Left cardiac atrium (tissue), 4 donors: Measurements from ENCODE around the gene TMEM63A. TPM values are rescaled to one million over a fixed set of nuclear protein-coding genes. Genes with fewer than 3 reads are reported as not detected.
A peak's percentile ranks its signal among the peaks of the same experiment; 100 is the strongest.
"Not testable (repeated sequence)": the region's sequence is repeated elsewhere in the genome, so short reads cannot be mapped to it uniquely, and the experiment has no call there.

ENCODE experiments used
- ATAC-seq, 2 donors: fragments of 200-7000 bp; cut with Tn5 transposase; one replicate each; pipeline ENCODE4 v1.9.1; 2020; ENCODE audit warnings: mild to moderate bottlenecking in 2 of 2, moderate library complexity in 2 of 2
- DNase-seq: peaks from one replicate; pipeline ENCODE4 v3.0.0-alpha.2; 2020
- intact Hi-C, 2 donors: fragments of 100-400 bp; cut with DNase I; formaldehyde crosslinking; loops; one replicate each; pipeline versions ENCODE4 v1.14.1 to v1.15.1; 2022 to 2023
- total RNA-seq, 2 donors: library from RNA; stranded (reverse); fragmentation: NEBNext Ultra II Directional; extraction: Animal tissue kit (Norgen Biotek cat#: 25700); gene quantifications; one replicate each; pipeline ENCODE4 v1.2.1, GENCODE V29; 2021
- donor health status: DM: no; HTN: yes; CAD: no.
- donor health status: DM: no; HTN: yes; CAD: no; lungs with severe emphysema.
- donor health status: DM: yes; HTN: yes; CAD: no.
- donor health status: Dilated cardiomyopathy.

TMEM63A gene
- total RNA-seq, 2 donors from 2014 or later: 33.2 to 37.1 TPM

DNA sequence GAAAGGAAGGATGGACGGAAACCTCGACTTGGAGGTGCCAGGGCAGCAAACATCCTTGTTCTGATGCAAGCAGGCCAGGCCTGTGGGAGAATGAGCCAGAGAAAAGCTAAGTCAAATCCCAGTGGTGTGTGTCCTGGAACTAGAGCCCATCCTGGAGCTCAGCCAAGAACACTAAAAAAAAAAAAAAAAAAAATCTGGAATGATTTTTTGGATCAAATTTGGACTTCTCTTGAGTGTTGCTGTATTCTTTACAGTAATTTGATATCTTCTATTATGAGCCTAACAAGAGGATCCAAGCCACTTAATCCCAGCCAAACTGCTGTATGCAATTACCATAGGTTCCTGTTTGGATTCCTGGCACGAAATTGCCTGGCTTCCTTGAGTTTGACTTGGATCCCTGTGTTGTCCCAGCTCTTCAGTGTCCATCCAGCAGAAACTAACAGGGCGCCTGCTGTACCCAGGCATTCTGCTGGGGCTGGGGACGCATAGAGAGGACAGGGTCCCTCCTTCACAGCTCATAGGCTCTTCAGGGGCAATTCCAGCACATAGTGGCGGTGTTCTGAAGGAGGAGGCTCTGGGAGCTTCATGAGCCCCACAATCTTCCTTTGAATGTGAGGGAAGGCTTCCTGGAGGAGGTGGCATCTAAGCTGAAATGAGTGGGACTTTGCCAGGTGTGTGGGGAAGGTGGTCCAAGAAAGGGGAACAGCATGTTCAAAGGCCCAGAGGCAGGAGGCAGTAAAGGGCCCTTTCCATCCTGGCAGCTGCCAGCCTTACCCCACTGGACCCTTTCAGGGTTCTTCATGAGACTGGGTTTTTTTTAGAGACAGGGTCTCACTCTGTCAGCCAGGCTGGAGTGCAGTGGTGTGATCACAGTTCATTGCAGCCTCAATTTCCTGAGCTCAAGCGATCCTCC, 47.5 kb downstream of the TMEM63A start:
- intact Hi-C loops: no loop called here
- ATAC-seq (peak; percentile 86 to 93), DNase-seq (peak; percentile 74)

DNA sequence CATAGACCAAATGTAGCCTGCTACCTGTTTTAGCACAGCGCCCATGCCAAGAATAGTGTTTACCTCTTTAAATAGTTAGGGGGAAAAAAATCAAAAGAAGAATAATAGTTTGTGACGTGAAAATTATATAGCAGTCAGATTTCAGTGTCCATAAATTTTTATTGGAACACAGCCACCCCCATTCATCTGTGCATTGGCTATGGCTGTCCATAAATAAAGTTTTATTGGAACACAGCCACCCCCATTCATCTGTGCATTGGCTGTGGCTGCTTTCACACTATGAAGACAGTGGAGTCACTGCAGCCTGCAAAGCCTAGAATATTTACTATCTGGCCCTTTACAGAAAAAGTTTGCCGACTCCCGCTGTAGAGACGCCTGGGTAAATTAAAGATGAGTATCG, 51.3 kb downstream of the TMEM63A start:
- intact Hi-C loops: no loop called here
- ATAC-seq (no peak), DNase-seq (no peak)

DNA sequence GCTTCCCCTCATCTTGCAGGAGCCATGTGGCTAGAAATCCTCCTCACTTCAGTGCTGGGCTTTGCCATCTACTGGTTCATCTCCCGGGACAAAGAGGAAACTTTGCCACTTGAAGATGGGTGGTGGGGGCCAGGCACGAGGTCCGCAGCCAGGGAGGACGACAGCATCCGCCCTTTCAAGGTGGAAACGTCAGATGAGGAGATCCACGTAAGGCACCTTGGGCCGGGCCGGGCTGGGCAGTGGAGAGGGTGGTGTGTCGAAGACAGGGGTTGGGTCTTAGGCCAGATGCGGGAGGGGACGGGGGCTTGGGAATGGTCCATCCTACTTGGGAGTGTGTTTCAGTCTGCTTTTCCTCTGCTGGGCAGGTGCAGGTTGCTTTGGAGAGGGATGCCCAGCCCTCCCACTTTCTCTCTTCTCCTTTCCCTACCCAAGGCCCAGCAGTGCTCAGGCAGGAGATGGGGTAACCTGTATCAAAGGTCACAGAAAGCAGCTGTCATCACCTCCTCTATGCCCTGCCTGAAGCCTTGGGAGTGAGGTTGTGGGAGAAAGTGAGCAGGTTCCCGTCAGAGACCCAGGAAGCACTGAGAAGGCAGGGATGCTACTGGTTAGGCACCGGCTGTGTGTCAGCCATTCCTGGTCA, 53.4 kb downstream of the TMEM63A start:
- DNase-seq (no peak), ATAC-seq (no peak)
- intact Hi-C loops: no loop called here

DNA sequence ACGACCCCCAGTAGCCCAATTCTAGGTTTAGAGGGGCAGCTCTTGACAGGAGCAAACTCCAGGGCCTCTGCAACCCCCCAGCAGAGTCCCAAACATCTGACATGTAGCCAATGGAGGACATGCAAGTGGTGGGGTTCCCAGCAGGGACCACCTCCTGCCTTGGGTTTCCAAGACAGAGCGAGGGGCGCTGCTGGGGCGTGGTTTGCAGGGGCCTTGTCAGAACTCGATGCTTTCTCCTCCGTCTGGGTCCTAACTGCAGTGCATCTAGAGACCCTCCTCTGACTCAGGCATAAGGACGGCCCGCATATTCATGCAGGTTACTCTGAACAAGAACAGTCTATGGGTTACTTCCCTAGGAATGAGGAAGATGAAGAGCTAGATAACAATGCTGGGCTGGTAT, 55.1 kb downstream of the TMEM63A start:
- no peak for DNase-seq

DNA sequence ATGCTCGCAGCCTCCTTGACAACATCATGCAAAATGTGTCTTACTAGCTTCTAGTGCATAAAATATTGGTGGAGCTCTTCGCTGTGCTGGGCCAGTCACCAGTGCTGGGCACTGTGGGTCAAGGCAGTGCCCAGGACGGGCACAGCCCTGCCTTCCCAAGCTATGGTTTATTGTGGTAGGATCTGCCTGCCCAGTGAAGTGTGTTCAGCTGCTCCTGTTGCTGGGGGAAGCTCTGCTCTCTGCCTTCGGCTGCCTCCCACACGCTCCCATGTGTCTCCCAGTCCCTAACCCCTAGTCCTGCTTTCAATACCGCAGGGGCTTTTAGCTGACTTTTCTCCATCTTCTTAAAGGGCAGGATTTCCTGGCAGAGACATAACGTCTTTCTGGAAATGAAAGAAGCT, 56.6 kb downstream of the TMEM63A start:
- ATAC-seq (peak; percentile 37 to 68), DNase-seq (no peak)
- intact Hi-C loops: no loop called here

More for the DNA sequence above, 55.1 kb downstream of the TMEM63A start:
- intact Hi-C loops: no loop called here
- ATAC-seq: no peak

DNA sequence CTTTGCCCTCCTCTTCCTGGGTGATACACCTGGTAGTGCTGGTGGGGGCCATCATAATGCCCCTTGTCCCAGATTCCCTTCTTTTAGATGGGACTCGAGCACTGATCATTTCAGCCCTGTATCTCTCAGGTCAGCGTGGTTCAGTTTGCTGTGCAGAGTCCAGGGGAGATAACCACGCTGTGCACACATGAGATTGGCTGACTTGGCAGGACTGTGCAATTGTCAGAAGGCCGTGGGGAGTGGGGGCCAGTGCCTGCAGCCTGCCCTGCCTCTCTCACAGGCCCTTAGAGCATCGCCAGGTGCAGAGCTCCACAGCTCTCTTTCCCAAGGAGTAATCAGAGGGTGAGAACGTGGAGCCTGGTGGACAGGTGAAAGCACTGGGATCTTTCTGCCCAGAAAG, 57.1 kb downstream of the TMEM63A start:
- ATAC-seq (peak in 1 of 2 donors; percentile 39), DNase-seq (no peak)
- intact Hi-C loops: no loop called here

DNA sequence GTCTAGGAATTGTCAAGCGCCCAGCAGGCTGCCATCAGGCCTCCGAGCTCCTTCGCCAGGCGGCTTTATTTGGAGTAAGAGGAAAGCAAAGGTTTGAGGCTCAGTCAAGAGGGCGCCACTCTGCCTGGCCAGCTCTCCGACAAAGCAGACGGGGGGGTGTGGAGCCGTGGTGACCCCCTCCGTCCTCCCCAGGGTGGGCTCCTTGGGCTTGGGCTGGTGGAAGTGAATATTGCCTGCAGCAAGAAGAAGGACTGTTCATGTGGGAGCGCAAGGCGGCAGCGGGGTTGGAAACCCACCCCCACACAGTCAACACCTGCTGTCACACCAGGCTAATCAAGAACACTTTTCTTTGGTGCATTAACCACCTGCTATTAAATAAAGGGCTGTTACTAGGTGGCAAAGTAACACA, 57.6 kb downstream of the TMEM63A start:
- no peak for DNase-seq
- intact Hi-C loops: no loop called here
- ATAC-seq: no peak

DNA sequence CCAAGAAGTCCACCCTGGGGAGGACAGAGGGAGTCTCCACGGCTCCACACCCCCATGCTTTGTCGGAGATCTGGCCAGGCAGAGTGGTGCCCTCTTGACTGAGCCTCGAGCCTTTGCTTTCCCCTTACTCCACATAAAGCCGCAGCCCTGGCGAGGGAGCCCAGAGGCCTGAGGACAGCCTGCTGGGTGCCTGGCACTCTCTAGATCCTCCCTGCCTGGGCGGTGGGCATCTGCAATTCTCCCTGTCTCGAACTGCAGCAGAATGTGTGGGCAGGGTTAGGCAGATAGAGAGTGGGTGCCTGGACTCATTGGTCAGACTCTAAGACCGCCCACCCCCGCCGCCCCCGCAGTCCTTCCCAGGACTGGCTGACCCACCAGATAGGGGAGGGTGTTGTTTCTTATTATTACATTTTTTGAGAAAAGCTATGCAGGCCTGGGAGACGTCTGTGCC, 58.3 kb downstream of the TMEM63A start:
- DNase-seq (no peak), ATAC-seq (no peak)
- intact Hi-C loops: no loop called here

DNA sequence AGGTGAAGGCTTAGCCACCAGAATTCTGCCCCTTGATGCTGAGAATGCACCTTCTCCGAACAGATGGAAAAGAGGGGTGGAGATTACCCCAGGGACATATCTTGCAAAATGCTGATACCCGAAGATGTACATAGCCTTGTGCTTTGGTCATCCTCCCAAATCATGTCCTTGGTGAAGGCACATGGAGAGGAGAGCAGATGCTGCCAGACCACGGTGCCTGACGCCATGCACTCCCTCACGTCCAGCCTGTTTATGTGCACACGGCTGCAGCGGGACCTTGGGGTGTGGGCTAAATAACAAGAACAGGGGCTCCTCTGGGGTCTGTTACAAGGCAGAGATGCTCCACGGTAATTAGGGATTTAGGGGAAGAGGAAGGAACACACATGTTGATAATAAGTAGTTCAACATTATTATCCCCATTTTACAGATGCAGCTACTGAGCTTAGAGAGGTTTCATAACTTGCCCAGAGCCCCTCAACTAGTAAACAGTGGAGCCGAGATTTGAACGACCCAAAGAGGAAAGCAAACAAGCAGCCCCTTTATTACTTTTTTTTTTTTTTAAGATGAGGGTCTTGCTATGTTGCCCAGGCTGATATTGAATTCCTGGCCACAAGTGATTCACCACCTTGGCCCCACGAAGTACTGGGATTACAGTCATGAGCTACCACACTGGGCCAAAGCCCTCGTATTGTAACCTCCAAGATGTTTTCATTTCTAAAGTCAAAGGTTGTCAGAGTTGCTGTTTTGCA, 59.4 kb downstream of the TMEM63A start:
- ATAC-seq: no peak
- no peak for DNase-seq
- intact Hi-C loops: no loop called here

DNA sequence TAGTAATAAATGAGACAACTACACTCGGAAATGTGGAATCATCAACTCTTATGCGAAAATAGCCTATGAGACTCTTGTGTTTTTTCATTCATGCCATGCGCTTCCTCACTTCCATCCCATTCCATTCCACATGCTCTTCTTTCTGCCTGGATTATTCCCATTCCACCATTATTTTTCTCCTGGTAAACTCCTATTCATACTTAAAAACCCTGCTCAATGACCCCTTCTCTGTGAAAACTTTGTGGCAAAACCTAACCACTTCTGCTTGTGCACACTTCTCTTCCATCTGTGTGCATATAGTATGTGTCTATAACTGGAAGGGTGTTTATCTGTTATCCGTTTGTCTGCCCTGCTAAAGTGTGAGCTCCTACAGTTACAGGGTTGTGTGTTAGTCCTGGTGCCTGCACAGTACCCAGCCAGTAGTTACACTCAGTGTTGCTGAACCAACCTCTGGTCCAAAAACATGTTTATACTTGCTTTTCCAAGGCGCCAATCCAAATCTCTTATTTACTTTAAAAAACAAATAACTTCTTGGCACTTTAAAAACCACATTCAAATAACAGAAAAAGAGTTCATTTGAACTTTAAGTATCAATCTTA, 61.6 kb downstream of the TMEM63A start:
- no peak for DNase-seq
- intact Hi-C loops: no loop called here
- ATAC-seq: no peak

DNA sequence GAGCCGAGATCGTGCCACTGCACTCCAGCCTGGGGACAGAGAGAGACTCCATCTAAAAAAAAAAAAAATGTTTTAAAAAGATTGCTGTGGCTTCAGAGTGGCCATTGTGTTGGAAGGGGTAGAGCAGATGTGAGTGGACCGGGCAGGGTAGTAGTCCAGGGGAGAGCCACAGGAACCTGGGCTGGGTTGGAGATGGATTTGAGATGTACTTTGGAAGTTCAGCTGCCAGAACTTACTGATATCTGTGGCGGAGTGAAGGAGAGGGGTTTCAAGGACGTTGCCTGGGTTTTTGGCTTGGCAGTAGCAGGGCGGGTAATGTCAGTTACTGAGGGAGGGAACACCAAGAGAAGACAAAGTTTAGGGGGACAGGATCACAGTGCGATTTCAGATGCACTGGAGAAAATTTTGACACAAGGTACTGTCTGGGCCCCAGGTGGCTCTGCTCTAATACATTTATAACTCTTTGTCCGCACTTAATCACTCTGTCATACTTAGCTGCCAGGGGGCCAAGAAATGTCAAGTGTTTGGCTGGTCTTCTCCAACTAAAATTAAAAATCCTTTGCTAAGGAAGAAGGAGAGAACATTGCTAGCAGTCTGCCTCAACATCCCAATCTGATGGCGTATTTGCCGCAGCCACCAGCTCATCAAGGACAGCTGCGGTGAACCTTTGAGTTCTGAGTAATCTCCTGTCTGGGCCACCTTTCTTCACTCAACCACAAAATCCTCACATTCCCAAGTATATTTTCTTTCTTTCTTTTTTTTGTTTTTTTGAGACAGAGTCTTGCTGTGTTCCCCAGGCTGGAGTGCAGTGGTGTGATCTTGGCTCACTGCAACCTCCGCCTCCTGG, 62.6 kb downstream of the TMEM63A start:
- intact Hi-C loops: no loop called here
- DNase-seq (no peak), ATAC-seq (peak in 1 of 2 donors; percentile 5)

DNA sequence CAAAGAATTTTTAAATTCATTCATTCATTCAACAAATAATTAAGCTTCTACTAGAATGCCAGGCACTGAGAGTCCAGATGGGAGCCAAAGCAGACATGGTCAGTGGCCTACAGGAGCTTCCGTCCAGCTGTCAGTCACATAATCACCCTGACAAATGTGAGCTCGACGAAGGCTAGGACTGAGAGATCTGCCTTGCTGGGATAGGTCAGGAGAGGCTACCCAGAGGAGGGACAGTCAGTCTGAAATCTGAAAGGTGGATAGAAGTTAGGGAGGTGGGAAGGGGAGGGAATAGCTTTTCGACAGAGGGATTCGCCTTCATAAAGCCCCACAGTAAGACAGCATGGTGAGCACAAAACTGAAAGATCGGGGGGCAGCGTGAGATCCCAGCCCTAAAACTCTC, 64.0 kb downstream of the TMEM63A start:
- ATAC-seq: no peak
- intact Hi-C loops: no loop called here

DNA sequence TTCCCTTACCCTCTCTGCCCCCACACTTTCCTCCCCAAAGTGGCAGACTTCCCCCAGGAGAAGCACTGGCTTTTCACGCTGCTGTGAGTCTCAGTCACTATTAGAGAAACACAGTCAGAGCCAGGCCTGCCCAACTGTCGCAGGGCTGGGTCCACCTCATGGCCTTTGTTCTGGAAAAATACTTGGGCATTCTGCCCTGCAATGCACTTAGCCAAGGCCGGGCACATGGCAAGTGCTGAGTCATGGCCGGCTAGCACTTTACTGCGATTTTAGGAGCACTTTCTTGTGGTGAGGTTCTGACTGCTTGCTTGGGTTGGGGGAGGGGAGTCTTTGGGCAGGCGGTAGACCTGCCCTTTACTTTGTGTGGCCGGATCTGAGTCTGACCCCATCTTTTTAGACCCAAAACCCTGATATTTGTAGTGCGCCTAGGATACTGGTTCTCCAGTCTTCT, 64.5 kb downstream of the TMEM63A start:
- DNase-seq: peak; percentile 82
- peak; percentile 73 to 76 for ATAC-seq
- intact Hi-C loops: no loop called here

More for the DNA sequence above, 64.0 kb downstream of the TMEM63A start:
- no peak for DNase-seq

DNA sequence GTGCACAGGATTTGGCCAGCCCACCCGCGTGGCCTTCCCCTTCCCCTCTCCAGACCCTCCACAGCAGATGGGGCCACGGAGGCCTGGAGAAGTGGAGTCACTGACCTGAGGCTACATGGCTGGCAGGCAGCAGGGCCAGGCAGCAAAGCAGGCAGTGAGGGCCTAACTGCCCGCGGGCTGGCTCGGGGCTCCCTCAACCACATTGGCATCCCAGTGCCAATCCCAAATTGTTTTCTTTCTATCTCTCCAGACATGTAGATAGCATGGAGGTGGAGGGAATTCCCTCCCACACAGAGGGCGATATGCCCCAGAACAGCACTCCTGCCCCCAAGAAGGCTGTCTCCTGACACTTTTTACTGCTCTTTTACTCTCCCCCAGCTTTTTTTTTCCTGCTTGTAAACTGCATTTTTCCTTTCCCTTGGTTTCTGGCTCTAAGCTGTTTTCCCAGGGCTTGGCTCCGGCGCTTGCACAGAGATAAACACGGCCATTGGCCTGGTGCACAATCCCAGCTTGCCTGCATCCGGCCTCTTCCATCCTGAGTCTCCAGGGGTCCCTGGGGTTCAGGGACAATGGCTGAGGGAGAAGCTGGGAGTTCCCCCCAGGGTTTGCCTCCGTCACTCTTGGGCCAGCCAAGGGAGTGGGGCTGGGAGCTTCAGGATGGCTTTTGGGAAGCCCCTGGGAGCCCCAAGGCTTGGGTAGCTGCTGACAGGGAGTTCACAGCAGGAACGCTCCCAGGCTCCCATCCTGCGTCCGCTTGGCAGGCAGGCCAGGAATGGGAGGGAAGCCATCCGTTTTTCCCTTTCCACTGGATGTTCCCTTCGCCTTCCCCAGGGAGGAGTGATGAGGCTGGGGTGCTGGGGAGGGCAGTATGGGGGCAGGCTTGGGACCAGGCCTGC, 65.3 kb downstream of the TMEM63A start:
- intact Hi-C loops: no loop called here
- ATAC-seq: peak; percentile 67 to 75
- DNase-seq: peak; percentile 80

DNA sequence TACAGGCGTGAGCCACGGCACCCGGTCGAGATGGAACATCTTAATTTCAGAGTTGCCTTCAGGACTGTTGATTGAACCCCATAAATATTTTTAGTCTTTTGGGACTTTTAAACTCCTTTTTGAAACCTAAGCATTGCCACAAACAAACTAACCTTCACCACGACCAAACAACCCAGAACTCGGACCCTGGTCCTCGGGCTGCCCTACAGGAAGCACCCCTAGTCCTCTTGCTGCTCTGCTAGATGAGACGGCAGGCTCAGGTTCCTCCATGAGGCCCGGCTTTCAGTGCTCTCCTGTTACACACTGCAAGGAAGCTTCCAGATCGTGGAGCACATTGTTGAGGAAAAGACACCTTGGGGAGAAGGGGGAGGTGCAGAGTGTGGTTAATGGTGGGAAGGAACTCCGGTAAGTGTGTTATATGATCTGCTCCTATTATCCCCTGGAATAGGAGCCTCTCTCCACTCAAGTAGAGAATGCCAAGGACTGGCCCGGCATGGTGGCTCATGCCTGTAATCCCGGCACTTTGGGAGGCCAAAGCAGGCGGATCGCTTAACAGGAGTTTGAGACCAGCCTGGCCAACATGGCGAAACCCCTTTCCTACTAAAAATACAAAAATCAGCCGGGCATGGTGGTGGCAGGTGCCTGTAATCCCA, 66.5 kb downstream of the TMEM63A start:
- ATAC-seq (no peak), DNase-seq (no peak)
- intact Hi-C loops: no loop called here

DNA sequence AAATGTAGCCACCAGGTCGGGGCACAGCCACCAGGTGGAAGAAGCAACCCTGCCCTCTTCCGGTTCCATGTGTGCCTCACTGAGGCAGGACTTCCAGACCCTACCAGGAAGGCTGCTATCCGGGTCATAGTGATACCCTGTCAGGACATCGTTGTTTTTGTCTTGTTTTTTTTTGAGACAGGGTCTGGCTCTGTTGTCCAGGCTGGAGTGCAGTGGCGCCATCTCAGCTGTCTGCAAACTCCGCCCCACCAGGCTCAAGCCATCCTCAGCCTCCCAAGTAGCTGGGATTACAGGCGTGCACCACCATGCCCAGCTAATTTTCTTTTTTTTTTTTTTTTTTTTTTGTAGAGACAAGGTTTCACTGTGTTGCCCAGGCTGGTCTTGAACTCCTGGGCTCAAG, 67.1 kb downstream of the TMEM63A start:
- intact Hi-C loops, ATAC-seq, DNase-seq: not testable (repeated sequence)

DNA sequence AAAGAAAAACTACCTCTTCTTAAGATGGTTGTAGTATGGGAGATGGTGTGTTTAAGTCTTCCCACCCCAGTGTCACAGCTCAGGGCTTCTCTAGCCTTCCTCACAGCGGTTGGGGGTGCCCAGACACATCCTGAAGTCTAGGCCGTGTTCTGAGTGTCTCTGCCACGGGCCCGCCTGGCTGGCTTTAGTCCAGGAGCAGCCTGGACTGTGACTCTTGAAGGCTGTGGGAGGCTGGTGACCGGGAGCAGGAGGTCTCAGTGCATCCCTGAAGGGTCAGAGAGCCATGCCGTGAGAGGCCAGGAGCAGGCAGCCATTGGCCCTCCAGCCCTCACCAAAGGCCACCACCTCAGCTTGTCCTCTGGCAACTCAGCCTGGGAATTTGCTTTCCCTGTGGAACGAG, 67.8 kb downstream of the TMEM63A start:
- ATAC-seq (no peak), DNase-seq (peak; percentile 40)
- intact Hi-C loops: loop anchor here in 1 of 2 donors (5.0 kb wide), 1 partner anchor 33 kb away; no protein-coding TSS in a partner anchor
